GM19372 (cell line): ENCODE measurements around the gene ZNF441.
"Not testable (repeated sequence)": the region's sequence is repeated elsewhere in the genome, so short reads cannot be mapped to it uniquely, and the experiment has no call there.

Experiments
- ATAC-seq: cut with Tn5 transposase; IDR thresholded peaks from one replicate; pipeline ENCODE4 v1.9.1; 2021; ENCODE audit warnings: mild to moderate bottlenecking, low read depth, moderate library complexity; ENCODE audit not compliant: unreplicated experiment

Gene ZNF441

GRCh38 chr19:11776669-11777068, 9.9 kb downstream of the ZNF441 start:
- ATAC-seq, result not testable (repeated sequence)

GRCh38 chr19:11780431-11781020, 13.7 kb downstream of the ZNF441 start:
- no peak for ATAC-seq

- no peak for ATAC-seq
These were observed 14.7 kb downstream of the ZNF441 start for GRCh38 chr19:11781295-11782057.

- no peak for ATAC-seq
These were observed 17.0 kb downstream of the ZNF441 start for GRCh38 chr19:11783767-11784166.

- ATAC-seq, result no peak
These were observed 17.6 kb downstream of the ZNF441 start for GRCh38 chr19:11784356-11784755.

- ATAC-seq, result no peak
These were observed 20.7 kb downstream of the ZNF441 start for GRCh38 chr19:11787536-11787935.

- ATAC-seq, result no peak
These were observed 26.1 kb downstream of the ZNF441 start for GRCh38 chr19:11792942-11793341.

- no peak for ATAC-seq
These were observed 30.7 kb downstream of the ZNF441 start for GRCh38 chr19:11797491-11797890.

GRCh38 chr19:11798391-11799330, 31.9 kb downstream of the ZNF441 start, which contains the start of gene ZNF491:
ZNF491 (plus strand) TSS chr19:11798523; CDS start chr19:11805954, 7,431 bp downstream.
- peak; percentile 85 for ATAC-seq

- no peak for ATAC-seq
These were observed 39.7 kb downstream of the ZNF441 start for GRCh38 chr19:11806354-11807098.

- ATAC-seq, result no peak
These were observed 40.2 kb downstream of the ZNF441 start for GRCh38 chr19:11807099-11807380.

- ATAC-seq, result no peak
These were observed 46.9 kb downstream of the ZNF441 start for GRCh38 chr19:11813703-11814028.

- peak; percentile 97 for ATAC-seq
These were observed 47.4 kb downstream of the ZNF441 start, which contains the start of gene ZNF440 for GRCh38 chr19:11814029-11814699. ZNF440 (plus strand) TSS chr19:11814273; CDS start chr19:11814448, 175 bp downstream.

- ATAC-seq, result no peak
These were observed 47.9 kb downstream of the ZNF441 start for GRCh38 chr19:11814700-11815035.

GRCh38 chr19:11821474-11822109, 54.8 kb downstream of the ZNF441 start:
- no peak for ATAC-seq

GRCh38 chr19:11828957-11829876, 62.4 kb downstream of the ZNF441 start:
- not testable (repeated sequence) for ATAC-seq

GRCh38 chr19:11832253-11832912, 65.6 kb downstream of the ZNF441 start:
- no peak for ATAC-seq

GRCh38 chr19:11833541-11833940, 66.7 kb downstream of the ZNF441 start:
- no peak for ATAC-seq
